Trophoblast cell (in vitro differentiated cells and primary cell): ENCODE data around the gene KCNH1.

ENCODE experiments used
- DNase-seq, 2 donors: peaks; one replicate each; pipeline ENCODE4 v3.0.0-alpha.2; 2016
- H2AFZ ChIP-seq: 2 replicates; pipeline ENCODE4 v1.6.1; 2013; ENCODE audit warnings: low read length, moderate library complexity, mild to moderate bottlenecking; ENCODE audit not compliant: insufficient read depth, poor library complexity
- H2AK5ac ChIP-seq: 2 replicates; pipeline ENCODE4 v1.6.1; 2013; ENCODE audit warnings: mild to moderate bottlenecking, low read length
- H2BK120ac ChIP-seq: 2 replicates; pipeline ENCODE4 v1.6.1; 2013; ENCODE audit warnings: low read length, mild to moderate bottlenecking, moderate library complexity; ENCODE audit not compliant: insufficient read depth, poor library complexity
- H2BK12ac ChIP-seq: 2 replicates; pipeline ENCODE4 v1.6.1; 2013; ENCODE audit warnings: mild to moderate bottlenecking, low read length, moderate library complexity
- H2BK5ac ChIP-seq: 2 replicates; pipeline ENCODE4 v1.6.1; 2013; ENCODE audit warnings: low read length, low read depth, moderate library complexity, mild to moderate bottlenecking; ENCODE audit not compliant: poor library complexity
- H3K14ac ChIP-seq: 2 replicates; pipeline ENCODE4 v1.6.1; 2013; ENCODE audit warnings: mild to moderate bottlenecking, low read length
- H3K18ac ChIP-seq: 2 replicates; pipeline ENCODE4 v1.6.1; 2013; ENCODE audit warnings: mild to moderate bottlenecking, low read length
- H3K23ac ChIP-seq: 2 replicates; pipeline ENCODE4 v1.6.1; 2013; ENCODE audit warnings: low read length
- H3K27ac ChIP-seq: 2 replicates; pipeline ENCODE4 v1.5.1; 2013; ENCODE audit warnings: low read depth, mild to moderate bottlenecking, inconsistent platforms, low read length, moderate library complexity
- H3K27me3 ChIP-seq: 2 replicates; pipeline ENCODE4 v1.6.1; 2013; ENCODE audit warnings: inconsistent platforms, mild to moderate bottlenecking, low read length, moderate library complexity; ENCODE audit not compliant: insufficient read depth
- H3K36me3 ChIP-seq, 2 experiments: 1 replicate in 1 of 2; 2 replicates in 1 of 2; pipeline ENCODE4 v1.6.1; 2013; ENCODE audit warnings: low read length in 2 of 2, mild to moderate bottlenecking in 2 of 2, moderate library complexity in 1 of 2; ENCODE audit not compliant: insufficient read depth in 2 of 2, control insufficient read depth in 1 of 2
- H3K4ac ChIP-seq: 2 replicates; pipeline ENCODE4 v1.6.1; 2013; ENCODE audit warnings: low read depth, mild to moderate bottlenecking, low read length, moderate library complexity
- H3K4me1 ChIP-seq, 2 experiments: 1 replicate in 1 of 2; 2 replicates in 1 of 2; pipeline ENCODE4 v1.6.1; 2013; ENCODE audit warnings: low read length in 2 of 2, mild to moderate bottlenecking in 2 of 2, moderate library complexity in 1 of 2; ENCODE audit not compliant: insufficient read depth in 2 of 2, control insufficient read depth in 1 of 2
- H3K4me2 ChIP-seq: 2 replicates; pipeline ENCODE4 v1.6.1; 2013; ENCODE audit warnings: inconsistent platforms, mild to moderate bottlenecking, low read length, moderate library complexity
- H3K4me3 ChIP-seq: 2 replicates; pipeline ENCODE4 v1.5.1; 2013; ENCODE audit warnings: mild to moderate bottlenecking, low read depth, low read length, inconsistent platforms
- H3K79me1 ChIP-seq: one replicate; pipeline ENCODE4 v1.6.1; 2013; ENCODE audit warnings: low read length
- H3K79me2 ChIP-seq: 2 replicates; pipeline ENCODE4 v1.6.1; 2013; ENCODE audit warnings: low read length, mild to moderate bottlenecking; ENCODE audit not compliant: control insufficient read depth, insufficient read depth, poor library complexity
- H3K9ac ChIP-seq: 2 replicates; pipeline ENCODE4 v1.6.1; 2013; ENCODE audit warnings: mild to moderate bottlenecking, low read length
- H3K9me3 ChIP-seq: 2 replicates; pipeline ENCODE4 v1.6.1; 2013; ENCODE audit warnings: low read depth, mild to moderate bottlenecking, control low read depth, inconsistent platforms, low read length; ENCODE audit not compliant: insufficient read depth
- H4K12ac ChIP-seq: 2 replicates; pipeline ENCODE4 v1.6.1; 2013; ENCODE audit warnings: low read depth, mild to moderate bottlenecking, low read length, moderate library complexity
- H4K8ac ChIP-seq: 2 replicates; pipeline ENCODE4 v1.6.1; 2013; ENCODE audit warnings: low read depth, mild to moderate bottlenecking, low read length, moderate library complexity
- H4K91ac ChIP-seq: one replicate; pipeline ENCODE4 v1.6.1; 2013; ENCODE audit warnings: low read depth, mild to moderate bottlenecking, low read length, moderate library complexity
- WGBS: extraction: QIAGEN DNeasy Blood & Tissue Kit; methylation state at CpG from one replicate; pipeline ENCODE4 v1.1.7; 2013; ENCODE audit warnings: missing lambda C conversion rate; ENCODE audit not compliant: insufficient read length, insufficient coverage; ENCODE audit errors: extremely low coverage; 5-methylcytosine and 5-hydroxymethylcytosine counted together

The KCNH1 gene

GRCh38 chr1:210821615-210822014 is 312.3 kb downstream of the KCNH1 start:
- no peak for DNase-seq
- Histone ChIP-seq H4K12ac (no peak overlapping the region), H2BK12ac (no peak overlapping the region), H3K79me1 (no peaks in the 10 kb centered on the region), H3K4ac (no peak overlapping the region), H2BK5ac (no peak overlapping the region), H2BK120ac (no peak overlapping the region), H3K4me2 (no peak overlapping the region), H3K14ac (no peak overlapping the region), H3K79me2 (no peaks in the 10 kb centered on the region), H4K8ac (no peak overlapping the region), H3K27ac (no peak overlapping the region), H4K91ac (no peak overlapping the region), H3K27me3 (no peaks in the 10 kb centered on the region), H3K4me1 (no peaks in the 10 kb centered on the region), H3K18ac (no peak overlapping the region), H2AK5ac (no peak overlapping the region), H3K4me3 (no peak overlapping the region), H3K23ac (no peak overlapping the region), H3K9ac (no peak overlapping the region), H3K36me3 (no peaks in the 10 kb centered on the region), H3K9me3 (no peaks in the 10 kb centered on the region), H2AFZ (no peak overlapping the region)
- WGBS, result no CpG with 5 or more reads among the region's 3 CpGs

GRCh38 chr1:210819266-210819665 is 314.7 kb downstream of the KCNH1 start:
- Histone ChIP-seq H3K27me3 (no peaks in the 10 kb centered on the region), H3K9me3 (no peaks in the 10 kb centered on the region), H2AK5ac (no peak overlapping the region), H3K79me2 (no peaks in the 10 kb centered on the region), H3K27ac (no peak overlapping the region), H2BK5ac (no peak overlapping the region), H3K36me3 (no peaks in the 10 kb centered on the region), H2BK12ac (no peak overlapping the region), H3K18ac (no peak overlapping the region), H3K4me3 (no peak overlapping the region), H3K9ac (no peak overlapping the region), H3K23ac (no peak overlapping the region), H2AFZ (no peak overlapping the region), H3K79me1 (no peaks in the 10 kb centered on the region), H4K91ac (no peak overlapping the region), H3K14ac (no peak overlapping the region), H3K4ac (no peak overlapping the region), H4K12ac (no peak overlapping the region), H4K8ac (no peak overlapping the region), H2BK120ac (no peak overlapping the region), H3K4me2 (no peak overlapping the region), H3K4me1 (no peaks in the 10 kb centered on the region)
- no peak for DNase-seq
- no CpG with 5 or more reads among the region's 4 CpGs for WGBS

- Histone ChIP-seq H2BK12ac (no peak overlapping the region), H3K9ac (no peak overlapping the region), H3K4me3 (no peak overlapping the region), H2BK5ac (no peak overlapping the region), H3K18ac (no peak overlapping the region), H4K8ac (no peak overlapping the region), H3K4me2 (no peak overlapping the region), H2BK120ac (no peak overlapping the region), H3K14ac (no peak overlapping the region), H3K9me3 (no peaks in the 10 kb centered on the region), H3K4ac (no peak overlapping the region), H3K27me3 (no peaks in the 10 kb centered on the region), H3K4me1 (no peaks in the 10 kb centered on the region), H4K12ac (no peak overlapping the region), H3K36me3 (no peaks in the 10 kb centered on the region), H3K79me1 (no peaks in the 10 kb centered on the region), H4K91ac (no peak overlapping the region), H3K23ac (no peak overlapping the region), H3K79me2 (no peaks in the 10 kb centered on the region), H2AK5ac (no peak overlapping the region), H2AFZ (no peak overlapping the region), H3K27ac (no peak overlapping the region)
- no peak for DNase-seq
- no CpG with 5 or more reads among the region's 2 CpGs for WGBS
Observed at GRCh38 chr1:210817385-210818275, 316.3 kb downstream of the KCNH1 start.

- Histone ChIP-seq H3K4me3 (no peak overlapping the region), H3K27ac (no peak overlapping the region), H3K79me2 (no peaks in the 10 kb centered on the region), H4K12ac (no peak overlapping the region), H3K4me2 (no peak overlapping the region), H2AFZ (no peak overlapping the region), H3K36me3 (no peaks in the 10 kb centered on the region), H4K8ac (no peak overlapping the region), H2BK120ac (no peak overlapping the region), H3K79me1 (no peaks in the 10 kb centered on the region), H2BK12ac (no peak overlapping the region), H3K9ac (no peak overlapping the region), H3K14ac (no peak overlapping the region), H3K27me3 (no peaks in the 10 kb centered on the region), H2BK5ac (no peak overlapping the region), H4K91ac (no peak overlapping the region), H3K4me1 (no peaks in the 10 kb centered on the region), H3K9me3 (no peaks in the 10 kb centered on the region), H3K18ac (no peak overlapping the region), H3K23ac (no peak overlapping the region), H2AK5ac (no peak overlapping the region), H3K4ac (no peak overlapping the region)
- DNase-seq, result no peak
- no CpG with 5 or more reads among the region's 13 CpGs for WGBS
Observed at GRCh38 chr1:210815641-210816550, 318.1 kb downstream of the KCNH1 start.
